HTERT RPE-1 (cell line): Measurements from ENCODE around the gene GPBAR1.

Experiments used
- in situ Hi-C: fragments of 300-500 bp; cut with MboI; formaldehyde crosslinking; loops from 4 replicates; pipeline ENCODE4 v1.14.3; 2020; ENCODE audit warnings: low sequenced_read_pairs

GPBAR1 gene

DNA sequence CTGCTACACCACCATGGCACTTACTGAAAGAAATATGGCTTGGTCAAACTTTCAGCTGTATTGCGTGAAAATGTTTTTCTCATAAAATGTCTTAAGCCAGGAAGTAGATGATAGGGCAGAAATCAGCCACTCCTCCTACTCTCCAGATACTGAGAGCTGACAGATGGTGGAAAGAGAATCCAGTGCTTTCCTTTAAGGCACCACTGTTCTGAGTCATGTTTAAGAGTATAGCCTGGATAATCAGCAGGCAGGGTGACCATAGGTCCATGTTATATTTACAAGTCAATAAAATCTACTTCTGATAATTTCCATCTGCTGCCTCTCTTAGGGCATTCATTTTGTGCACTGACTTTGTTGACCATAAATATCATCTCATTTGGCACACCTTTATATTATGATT lies 21.9 kb upstream of the GPBAR1 start:
- in situ Hi-C loops = no loop called here

- in situ Hi-C loops = no loop called here
Measured at GRCh38 chr2:218244204-218244603, 16.6 kb upstream of the GPBAR1 start.

- in situ Hi-C loops = no loop called here
Measured at GRCh38 chr2:218244665-218245064, 16.1 kb upstream of the GPBAR1 start.

GRCh38 chr2:218245214-218245613 lies 15.6 kb upstream of the GPBAR1 start:
- in situ Hi-C loops = no loop called here

DNA sequence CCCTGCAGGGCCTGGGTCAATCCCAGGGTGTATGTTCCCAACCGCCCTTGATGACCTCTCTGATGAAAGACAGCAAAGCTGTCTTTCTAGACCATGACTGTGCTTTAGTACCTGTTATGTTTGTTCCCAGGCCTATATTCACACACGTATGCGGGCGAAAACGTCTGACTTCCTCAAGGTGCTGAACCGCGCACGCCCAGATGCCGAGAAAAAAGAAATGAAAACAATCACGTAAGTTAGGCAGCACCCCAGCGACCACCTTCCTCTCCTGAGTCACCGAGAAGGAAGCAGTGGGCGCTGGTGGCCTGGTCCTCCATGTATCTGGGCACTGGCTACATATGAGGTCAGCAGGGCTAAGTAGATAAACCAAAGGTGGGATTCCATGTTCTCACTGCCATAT lies 11.1 kb upstream of the GPBAR1 start:
- in situ Hi-C loops = no loop called here

DNA sequence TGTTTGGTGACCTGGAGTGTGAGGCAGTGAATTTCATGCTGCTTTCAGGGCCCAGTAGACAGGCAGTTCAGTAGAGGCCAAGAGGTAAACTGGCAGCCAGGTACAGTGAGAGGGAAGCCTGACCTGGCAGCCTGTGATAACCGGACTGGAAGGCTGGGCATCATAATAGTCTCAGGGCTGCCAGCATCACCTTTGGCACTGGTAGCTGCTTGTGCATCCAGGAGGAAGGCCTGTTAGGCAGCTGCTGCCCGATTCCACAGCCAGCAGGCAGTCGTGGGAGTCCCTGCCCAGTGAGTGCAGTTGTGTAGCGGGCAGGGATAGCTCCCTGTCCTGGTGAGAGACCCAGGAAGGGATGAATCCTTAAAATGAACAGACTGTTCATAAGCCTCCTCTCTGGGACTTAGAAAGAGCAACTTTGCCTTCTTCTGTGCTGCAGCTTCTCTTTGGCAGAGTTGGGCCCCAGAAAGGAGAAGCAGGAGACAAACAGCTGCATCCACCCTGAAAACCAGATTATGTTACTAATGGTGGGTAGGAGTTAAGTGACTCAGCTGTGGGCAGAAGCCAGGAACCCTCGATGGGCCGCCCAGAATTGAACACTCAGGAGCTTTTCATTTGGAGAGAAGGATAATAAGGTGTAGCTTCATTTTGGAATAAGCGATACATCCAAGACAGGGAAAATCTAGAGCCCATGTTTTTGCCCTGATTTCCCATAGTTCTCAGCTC lies 8.1 kb upstream of the GPBAR1 start:
- in situ Hi-C loops = no loop called here

- in situ Hi-C loops = no loop called here
Measured at GRCh38 chr2:218253232-218253625, 7.6 kb upstream of the GPBAR1 start.

- in situ Hi-C loops = no loop called here
Measured at GRCh38 chr2:218255446-218255845, 5.4 kb upstream of the GPBAR1 start.

DNA sequence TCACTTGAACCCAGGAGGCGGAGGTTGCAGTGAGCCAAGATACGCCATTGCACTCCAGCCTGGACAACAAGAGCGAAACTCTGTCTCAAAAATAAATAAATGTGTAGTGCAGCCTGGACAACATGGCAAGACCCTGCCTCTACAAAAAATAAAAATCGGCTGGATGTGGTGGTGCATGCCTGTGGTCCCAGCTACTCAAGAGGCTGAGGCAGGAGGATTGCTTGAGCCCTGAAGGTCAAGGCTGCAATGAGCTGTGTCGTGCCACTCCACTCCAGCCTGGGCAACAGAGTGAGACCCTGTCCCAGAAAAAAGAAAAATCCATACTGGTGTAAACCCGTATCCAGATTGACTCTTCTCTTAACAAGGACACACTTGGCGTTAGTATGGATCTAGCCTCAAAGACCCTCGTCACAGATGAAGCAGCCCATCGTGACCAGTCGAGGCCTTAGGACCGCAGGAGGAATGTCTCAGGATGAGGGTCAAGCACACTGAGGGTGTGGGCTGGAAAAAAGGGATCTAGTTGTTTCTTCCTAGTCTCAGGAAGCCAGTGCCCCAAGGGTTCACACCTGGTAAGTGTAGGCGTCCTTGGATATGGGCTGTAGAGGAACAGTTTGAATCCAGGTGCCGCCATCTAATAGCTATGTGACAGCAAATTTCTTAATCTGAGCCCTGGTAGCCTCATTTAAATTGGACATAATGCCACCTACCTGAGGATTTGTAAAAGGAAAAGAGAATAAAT lies 4.0 kb upstream of the GPBAR1 start:
- in situ Hi-C loops = no loop called here

DNA sequence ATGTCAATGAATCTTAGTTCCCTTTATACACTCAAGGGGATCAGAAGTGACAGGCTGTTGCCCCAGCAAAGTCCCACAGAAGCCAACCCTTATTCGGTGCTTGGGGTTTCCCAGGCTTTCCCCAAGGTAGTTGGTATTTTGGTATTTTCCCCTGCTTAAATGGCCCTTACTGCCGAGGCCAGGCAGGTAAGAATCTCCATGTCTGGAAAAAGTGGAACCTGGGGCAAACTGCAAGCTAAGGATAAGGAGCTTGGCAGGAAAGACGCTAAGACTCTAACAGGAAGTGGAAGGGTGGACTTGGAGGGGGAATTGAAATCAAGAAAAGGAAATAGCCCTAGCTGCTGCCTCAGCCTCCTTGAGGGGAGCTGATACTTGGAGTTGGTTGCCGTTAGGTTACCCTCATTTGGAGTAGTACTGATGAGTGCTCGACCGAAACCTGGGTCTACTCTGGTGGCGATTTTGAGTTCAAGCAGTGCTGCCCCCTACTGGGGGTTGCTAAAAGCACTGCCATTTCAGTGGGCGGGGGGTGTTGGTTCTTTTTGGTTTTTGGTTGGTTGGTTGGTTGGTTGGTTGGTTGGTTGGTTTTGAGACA lies 3.3 kb upstream of the GPBAR1 start:
- in situ Hi-C loops = no loop called here

DNA sequence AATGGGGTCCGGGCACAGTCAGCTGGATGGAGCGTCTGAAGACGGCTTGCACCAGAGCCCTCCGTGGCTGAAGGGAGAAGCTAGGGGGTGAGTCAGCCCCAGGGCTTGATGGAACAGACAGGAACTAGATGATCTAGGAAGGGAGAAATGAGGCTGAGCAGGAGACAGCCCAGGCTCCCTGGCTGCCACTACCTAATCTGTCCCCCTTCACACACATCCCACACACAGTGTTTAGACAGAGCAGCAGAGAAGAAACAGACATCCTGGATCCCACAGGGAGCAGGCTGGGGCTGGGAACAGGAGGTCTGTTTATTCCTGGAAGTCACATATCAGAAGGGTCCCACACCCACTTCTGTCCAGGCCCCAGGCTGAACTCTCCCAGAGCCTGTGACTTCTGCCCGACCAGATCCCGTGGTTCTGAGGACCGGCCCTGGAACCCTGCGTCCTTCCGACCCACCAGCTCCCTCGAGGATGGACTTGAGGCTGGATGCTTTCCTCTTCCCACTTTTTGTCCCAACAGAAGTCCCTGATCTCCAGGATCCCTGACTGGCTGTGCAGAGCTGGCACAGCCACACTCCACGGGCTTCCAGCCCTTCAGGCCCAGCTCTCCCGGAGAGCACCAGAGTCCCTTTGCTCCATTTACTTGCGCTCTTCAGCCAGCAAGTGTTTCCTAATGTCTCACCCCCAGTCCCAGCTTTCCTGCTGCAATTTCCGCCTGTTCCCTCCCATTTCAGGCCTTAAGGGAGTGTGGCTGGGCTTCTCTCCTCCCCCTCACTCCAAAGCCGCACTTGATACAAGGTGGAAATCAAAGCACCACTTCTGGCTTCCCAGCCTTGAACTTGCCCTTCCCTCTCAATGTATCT lies 1.5 kb upstream of the GPBAR1 start:
- in situ Hi-C loops = no loop called here

GRCh38 chr2:218260166-218260565 lies 649 bp upstream of the GPBAR1 start:
- in situ Hi-C loops = no loop called here

DNA sequence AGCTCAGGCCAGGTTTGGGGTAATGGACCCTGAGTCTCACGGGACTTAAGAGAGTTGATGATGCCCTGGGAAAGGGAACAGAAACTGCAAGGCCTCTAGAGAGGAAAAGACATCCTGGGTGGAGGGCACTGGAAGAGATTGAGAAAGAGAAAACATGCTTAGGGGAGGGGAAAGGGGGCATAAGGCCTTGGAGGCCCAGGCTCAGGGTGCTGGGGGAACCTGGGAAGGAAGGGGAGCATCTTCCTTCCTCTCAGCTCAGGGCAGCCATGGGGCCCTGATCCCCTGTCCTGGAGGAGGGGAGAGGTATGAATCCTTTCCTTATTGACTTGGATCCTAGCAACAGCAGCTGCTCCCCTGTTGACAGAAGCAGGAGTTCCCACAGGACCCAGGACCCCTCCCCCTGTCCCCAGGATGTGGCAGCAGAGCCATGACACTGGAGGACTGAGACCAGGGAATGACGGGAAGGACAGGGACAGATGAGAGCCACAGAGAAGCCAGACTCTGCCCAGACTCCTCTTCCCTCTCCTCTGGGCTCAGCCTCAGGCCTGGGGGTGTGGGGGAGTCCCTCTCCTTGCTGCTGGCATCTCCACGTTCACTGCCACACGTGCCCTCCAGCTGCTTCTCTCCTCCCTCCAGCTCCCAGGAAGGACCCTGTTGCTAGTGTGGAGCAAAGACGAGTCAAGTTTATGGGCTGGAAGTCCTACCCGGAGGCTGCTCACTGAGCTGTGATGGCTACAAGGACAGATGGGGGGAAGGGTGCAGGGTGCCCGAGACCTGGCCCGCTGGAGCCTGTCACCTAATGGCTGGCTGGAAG lies 815 bp downstream of the GPBAR1 start:
- in situ Hi-C loops = no loop called here

DNA sequence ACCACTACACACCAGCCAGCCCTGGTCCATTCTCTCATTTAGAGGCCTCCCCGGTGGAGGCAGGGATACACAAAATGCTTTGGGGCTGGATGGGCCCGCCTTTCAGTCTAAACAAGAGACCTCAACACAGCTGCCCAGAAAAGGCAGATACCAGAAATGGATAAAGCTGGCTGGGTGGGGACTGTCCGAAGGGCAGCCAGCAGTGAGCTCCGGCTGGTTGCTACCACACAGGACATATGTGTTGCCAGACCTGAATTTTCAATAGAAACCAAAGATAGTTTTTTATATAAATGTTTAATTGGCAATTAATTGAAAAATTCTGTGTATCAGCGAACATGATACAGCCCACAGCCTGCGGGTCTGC lies 1.4 kb downstream of the GPBAR1 start:
- in situ Hi-C loops = no loop called here

- in situ Hi-C loops = no loop called here
Measured at GRCh38 chr2:218262631-218263586, 2.1 kb downstream of the GPBAR1 start.

DNA sequence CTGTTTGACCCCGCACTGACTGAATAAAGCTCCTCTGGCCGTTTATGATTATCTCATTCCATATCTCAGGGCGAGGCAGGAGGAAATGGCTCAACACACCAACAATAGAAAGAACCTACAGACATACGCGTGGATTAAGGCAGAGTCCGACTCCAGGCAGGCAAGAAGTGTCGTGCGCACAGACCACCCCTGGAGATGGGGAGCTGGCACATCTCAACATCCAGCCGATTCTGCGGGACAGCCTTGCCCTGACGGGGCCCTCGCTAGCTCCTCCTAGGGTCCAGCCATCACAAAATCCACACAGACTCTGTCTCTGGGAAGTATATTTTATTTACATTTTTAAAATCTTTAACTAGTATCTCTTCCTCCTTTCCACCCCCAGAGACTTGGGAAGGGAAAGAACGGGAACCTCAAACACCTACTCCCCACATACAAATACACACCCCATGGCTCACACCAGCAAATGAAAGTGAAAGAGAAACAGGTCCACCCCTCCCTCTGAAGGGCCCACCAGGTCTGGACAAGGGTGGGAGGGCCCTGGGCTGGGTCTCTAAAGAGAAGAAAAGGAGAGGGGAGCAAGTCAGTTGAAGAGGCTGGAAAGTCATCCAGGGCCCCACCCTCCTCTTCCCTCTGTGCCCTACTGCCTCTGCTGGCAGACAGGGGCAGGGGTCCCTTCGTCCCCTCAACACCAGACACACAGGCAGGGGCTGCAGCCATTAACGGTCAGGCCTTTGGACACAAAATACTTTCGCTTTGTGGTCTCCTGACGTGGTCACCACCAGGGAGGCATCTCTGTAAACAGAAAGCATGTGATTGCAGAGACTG lies 3.2 kb downstream of the GPBAR1 start:
- in situ Hi-C loops = no loop called here

- in situ Hi-C loops = no loop called here
Measured at GRCh38 chr2:218264773-218265561, 4.2 kb downstream of the GPBAR1 start.

DNA sequence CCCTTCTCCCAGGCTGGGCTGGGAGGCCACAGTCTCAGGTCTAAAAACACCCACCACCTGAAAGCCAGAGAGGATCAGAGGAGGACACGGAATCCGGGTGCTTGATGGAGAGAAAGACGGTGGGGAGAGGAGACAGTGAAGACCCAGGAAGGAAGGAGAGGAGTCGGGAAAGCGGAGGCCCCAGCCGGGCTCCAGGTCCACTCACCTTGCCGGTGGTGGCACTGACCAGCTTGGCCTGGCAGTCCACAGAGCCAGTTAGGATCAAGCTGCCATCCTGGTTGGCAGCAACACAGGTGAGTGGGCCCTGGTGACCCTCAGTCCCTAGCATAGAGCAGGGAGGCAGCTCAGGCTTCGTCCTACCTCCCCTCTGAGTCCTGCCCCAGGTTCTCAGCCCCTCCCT lies 4.8 kb downstream of the GPBAR1 start:
- in situ Hi-C loops = no loop called here
